ENCODE measurements around the gene ARHGEF28.

DNA sequence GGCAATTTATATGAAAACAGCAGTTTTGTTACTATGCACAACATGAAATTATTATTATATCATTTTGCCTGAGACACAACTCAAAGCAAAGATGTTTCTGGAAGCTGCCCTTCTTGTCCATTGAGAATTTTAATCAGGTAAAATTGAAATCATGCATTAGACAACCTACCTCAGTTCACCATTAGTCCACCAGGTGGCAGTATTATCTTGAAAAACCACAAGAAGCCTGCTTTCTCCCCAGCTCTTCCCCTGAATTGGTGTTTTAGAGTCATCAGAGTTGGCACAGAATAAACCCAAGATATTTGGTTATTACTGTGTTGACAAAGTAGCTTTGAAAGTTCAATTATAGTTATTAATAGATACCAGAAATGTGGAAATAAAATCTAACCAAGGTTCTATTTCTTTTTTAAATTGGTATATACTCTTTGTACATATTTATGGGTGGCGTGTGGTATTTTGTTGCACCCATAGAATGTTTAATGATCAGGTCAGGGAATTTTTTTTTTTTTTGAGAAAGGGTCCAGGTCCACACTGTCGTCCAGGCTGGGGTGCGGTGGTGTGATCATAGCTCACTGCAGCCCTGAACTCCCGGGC is 34.8 kb upstream of the ARHGEF28 start:
- TF ChIP-seq, protein P1, sequence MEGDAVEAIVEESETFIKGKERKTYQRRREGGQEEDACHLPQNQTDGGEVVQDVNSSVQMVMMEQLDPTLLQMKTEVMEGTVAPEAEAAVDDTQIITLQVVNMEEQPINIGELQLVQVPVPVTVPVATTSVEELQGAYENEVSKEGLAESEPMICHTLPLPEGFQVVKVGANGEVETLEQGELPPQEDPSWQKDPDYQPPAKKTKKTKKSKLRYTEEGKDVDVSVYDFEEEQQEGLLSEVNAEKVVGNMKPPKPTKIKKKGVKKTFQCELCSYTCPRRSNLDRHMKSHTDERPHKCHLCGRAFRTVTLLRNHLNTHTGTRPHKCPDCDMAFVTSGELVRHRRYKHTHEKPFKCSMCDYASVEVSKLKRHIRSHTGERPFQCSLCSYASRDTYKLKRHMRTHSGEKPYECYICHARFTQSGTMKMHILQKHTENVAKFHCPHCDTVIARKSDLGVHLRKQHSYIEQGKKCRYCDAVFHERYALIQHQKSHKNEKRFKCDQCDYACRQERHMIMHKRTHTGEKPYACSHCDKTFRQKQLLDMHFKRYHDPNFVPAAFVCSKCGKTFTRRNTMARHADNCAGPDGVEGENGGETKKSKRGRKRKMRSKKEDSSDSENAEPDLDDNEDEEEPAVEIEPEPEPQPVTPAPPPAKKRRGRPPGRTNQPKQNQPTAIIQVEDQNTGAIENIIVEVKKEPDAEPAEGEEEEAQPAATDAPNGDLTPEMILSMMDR (IDR thresholded peaks at IDR 0.05), result peak; percentile 86 to 90 (median 89)
- TF ChIP-seq POLR2A (IDR thresholded peaks at IDR 0.05), result no peak
- no peak for TF ChIP-seq POLR2AphosphoS5 (IDR thresholded peaks at IDR 0.05)
